Measurements from ENCODE around the gene C1QTNF8. TPM values are rescaled to one million over a fixed set of nuclear protein-coding genes. Genes with fewer than 3 reads are reported as not detected.

Gene C1QTNF8
- total RNA-seq, 2 donors from 2014 or later, result not detected

DNA sequence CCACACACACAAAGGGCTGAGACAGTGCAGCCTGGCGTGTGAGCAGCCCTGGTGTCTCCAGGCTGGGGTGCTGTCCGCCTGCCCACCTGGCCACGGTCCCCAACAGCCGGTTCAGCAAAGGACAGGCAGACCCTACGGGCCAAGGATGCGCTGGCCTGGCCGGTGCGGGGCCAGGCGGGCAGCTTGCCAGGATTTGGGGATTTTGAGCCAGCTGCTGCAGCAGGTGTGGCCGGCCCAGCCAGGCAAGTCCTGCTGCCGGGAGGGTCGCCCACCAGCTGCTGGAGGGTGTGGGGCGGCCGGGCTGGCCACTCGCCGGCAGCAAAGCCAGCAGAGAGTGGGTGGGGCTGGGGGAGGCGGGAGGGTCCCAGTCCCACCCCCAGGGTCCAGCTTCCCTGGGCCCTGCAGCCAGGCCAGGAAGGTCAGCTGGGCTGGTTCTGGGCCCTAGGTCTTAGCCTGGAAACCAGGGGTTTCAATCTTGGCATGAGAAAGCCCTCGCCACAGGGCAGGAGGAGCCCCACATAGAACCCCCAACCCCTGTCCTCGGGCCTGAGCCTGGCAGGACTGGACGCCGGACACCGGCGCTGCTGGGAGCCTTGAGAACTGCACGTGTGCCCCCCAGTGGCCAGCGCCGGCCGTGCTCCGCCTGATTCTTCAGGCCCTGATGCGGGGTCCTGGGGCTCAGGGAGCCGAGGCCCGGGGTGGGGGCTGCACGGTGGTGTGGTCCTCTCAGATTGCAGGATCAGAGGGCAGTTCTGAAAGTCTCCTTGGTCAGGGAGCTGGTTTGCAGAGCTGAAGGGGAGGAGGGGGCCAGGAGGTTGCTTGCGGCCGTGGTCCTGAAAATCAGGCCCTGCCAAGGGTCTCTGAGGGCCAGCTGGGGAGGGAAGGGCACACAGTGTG, 41.1 kb downstream of the C1QTNF8 start:
- DNase-seq (peak in 1 of 2 donors; percentile 71), ATAC-seq (peak; percentile 85)
- intact Hi-C loops (cut with DNase I, micrococcal nuclease), result loop anchor here (5.0 to 10.0 kb wide), 2 partner anchors 240 to 243 kb away; no protein-coding TSS in a partner anchor

DNA sequence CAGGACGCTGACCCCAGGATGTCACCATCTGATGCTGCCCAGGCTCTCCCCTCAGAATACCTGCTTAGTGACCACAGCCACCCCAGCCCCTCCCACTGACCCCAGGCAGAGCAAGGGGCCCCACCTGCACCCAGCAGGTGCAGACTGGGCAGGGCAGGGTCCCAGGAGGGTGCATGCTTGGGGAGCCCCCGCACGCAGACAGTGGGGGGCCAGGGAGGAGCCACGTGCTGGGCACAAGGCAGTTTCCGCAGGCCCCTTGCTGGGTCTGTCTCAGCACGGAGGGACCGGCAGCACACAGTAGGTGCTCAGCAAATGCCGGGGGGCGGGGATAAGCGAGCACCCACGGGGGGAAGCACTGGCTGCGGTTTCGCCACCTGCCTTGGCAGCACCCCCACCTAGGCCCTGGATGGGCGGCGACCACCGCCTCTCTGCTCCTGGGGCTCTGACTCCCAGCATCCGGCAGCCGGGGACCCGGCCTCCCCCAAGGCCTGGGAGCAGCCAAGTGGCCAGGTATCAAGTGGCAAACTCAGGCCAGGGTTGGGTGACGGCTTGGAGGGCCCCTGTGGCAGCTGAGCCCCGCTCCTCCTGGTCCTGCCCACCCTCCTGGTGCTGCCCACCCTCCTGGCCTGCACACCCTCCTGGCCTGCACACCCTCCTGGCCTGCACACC, 42.2 kb downstream of the C1QTNF8 start:
- no peak for DNase-seq
- no peak for ATAC-seq
- intact Hi-C loops (cut with DNase I, micrococcal nuclease), result loop anchor here in 1 of 2 donors (10.0 kb wide), 1 partner anchor 239 kb away; no protein-coding TSS in a partner anchor

DNA sequence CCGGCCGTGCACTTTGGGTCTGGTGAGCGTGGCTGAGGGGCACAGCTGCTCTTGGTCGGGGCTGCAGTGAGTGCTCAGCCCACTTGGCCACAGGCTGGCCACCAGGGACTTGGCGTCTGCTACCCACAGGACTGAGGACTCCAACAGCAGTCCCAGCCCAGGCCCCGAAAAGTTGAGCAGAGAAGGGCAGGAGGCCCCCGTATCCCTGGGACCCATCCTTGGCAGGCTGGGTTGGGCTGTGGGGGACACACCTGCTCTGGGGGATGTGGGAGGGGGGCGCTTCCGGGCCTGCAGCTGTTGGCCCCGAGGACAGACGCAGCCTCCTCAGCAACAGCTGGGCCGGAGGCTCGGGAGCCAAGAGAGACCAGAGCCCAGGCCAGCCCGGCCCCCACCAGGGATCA, 42.9 kb downstream of the C1QTNF8 start:
- ATAC-seq, result no peak

DNA sequence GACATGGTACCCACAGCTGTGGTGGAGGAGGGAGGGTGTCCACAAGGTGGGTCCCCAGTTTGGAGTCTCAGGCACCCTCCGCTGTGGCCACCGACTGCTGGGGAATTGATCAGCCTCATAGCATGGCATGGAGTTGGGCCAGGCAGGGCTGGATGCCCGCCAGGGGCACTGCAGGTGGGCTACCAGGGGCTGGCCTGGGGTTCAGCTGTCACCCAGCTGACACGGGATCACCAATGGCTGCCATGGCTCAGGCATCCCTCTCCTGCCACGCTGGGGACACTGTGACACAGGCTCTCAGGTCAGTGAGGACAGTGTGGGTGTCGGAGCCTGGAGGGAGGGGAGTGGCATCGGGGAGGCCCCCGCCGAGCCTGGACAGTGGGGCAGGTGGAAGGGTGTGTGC, 43.3 kb downstream of the C1QTNF8 start:
- ATAC-seq (no peak), DNase-seq (no peak)
- intact Hi-C loops (cut with DNase I, micrococcal nuclease), result loop anchor here in 1 of 2 donors (10.0 kb wide), 1 partner anchor 238 kb away; no protein-coding TSS in a partner anchor

More for the DNA sequence above, 42.9 kb downstream of the C1QTNF8 start:
- DNase-seq, result no peak
- intact Hi-C loops (cut with DNase I, micrococcal nuclease), result loop anchor here in 1 of 2 donors (10.0 kb wide), 1 partner anchor 238 kb away; no protein-coding TSS in a partner anchor

DNA sequence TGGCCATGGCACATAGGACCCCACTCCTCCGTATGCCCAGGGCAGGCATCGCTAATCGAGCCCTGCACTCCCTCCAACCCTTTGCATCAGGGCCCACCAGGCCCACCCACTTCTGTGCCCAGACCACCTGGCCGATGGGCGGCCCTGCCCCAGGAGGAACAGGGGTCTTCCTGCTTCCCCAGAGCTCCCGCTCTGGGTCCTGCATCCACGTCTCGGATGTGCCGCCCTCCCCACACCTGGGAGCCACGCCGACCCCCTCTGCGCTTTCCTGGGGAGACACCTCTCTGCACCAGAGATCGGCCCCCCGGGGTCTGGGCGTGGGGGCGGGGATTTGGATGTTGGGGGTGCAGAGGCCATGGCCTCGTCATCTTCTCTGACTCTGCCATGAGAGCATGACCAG, 44.6 kb downstream of the C1QTNF8 start:
- intact Hi-C loops (cut with DNase I, micrococcal nuclease), result loop anchor here in 1 of 2 donors (10.0 kb wide), 1 partner anchor 237 kb away; no protein-coding TSS in a partner anchor
- ATAC-seq (no peak), DNase-seq (no peak)

DNA sequence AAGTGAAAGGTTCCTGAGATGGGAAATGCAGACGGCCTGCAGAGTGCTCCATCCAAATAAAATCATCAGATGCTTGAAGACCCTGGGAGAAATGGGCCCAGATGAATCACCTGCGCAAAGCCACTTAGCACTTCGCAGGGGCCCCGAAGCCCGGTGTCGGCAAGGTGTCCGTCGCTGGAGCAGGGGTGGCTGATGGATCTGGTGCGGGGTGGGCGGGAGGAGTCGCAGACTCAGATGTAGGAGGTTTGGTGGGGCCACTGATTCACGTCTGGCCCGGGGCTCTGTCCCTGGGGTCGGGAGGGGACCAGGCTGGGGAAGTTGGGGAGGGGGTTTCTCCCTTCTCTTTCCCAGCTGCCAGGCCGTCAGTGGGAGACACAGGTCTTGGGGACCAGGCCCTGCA, 45.1 kb downstream of the C1QTNF8 start:
- intact Hi-C loops (cut with DNase I, micrococcal nuclease), result loop anchor here in 1 of 2 donors (10.0 kb wide), 1 partner anchor 236 kb away; no protein-coding TSS in a partner anchor
- ATAC-seq, result no peak
- DNase-seq, result no peak

DNA sequence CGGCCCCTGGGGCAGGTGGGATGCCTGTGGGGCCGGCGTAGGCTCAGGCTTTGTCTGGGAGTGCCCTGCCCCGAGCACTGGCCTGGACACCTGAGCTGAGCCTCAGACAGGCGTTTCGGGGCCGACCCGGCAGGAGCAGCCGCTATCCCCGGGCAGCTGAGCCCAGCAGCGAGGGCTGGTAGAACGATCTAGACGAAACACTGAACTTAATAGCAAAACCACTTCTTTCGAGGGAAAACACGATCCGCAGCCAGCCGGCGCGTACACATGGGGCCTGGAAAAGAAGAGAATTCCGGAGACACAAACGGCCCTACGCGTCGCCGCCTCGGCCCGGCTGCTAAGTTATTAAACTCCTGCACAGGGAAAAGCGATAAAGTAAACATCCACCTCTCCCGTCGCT, 45.5 kb downstream of the C1QTNF8 start:
- DNase-seq, result no peak
- intact Hi-C loops (cut with DNase I, micrococcal nuclease), result loop anchor here in 1 of 2 donors (10.0 kb wide), 1 partner anchor 236 kb away; no protein-coding TSS in a partner anchor
- ATAC-seq, result no peak

DNA sequence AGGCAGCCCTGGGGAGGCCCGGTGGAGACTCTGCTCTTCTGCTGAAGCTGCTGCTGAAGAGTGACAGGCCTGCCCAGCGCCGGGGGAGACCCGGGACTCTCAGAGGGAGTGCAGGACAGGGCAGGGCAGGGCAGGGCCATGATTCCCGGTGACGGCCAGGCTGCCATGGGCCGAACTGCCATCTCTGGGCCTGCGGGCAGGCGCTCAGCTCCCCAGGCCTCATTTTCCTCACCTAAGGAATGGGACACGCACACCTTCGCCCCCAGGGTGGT, 46.1 kb downstream of the C1QTNF8 start:
- no peak for ATAC-seq
- intact Hi-C loops (cut with DNase I, micrococcal nuclease), result loop anchor here in 1 of 2 donors (10.0 kb wide), 1 partner anchor 235 kb away; no protein-coding TSS in a partner anchor
- no peak for DNase-seq

DNA sequence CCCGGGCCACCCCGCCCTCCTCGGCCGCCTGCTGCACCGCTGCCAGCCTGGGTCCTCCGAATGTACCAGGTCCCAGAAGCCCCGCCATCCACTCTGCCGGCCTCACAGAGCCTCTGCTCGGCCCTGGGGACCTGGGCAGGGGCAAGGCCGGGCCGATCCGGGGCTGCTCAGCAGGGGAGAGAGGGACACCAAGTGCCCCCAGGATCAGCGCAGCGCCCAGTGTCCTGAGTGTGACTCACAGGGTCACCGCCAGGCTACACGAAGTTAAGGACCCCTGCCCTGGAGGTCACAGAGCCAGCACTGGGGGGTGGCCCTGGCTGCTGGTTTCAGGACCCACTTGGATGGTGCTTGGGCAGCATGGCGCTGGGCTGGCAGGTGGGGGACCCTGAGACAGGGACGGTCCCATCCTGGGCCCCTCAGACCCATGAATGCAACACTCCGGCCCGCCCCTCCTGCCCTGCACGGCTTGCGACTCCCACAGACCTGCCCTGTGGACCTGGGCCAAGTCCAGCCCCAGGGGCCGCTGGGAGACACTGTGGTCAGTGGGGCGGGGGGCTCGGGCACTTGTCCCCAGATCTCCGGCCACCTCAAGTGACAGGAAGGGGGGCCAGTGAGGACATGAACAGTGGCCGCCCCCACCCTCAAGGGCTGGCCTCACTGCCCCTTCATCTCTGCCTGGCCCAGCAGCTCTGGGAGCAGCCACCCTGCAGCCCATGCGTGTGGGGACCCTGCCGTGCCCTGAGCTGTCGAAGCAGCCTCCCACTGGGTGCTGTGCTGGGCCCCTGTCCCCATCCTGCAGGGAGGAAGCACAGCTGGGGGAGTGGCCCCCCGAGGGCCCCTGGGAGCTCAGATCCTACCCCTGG, 46.7 kb downstream of the C1QTNF8 start:
- no peak for ATAC-seq
- no peak for DNase-seq
- intact Hi-C loops (cut with DNase I, micrococcal nuclease), result no loop called here

DNA sequence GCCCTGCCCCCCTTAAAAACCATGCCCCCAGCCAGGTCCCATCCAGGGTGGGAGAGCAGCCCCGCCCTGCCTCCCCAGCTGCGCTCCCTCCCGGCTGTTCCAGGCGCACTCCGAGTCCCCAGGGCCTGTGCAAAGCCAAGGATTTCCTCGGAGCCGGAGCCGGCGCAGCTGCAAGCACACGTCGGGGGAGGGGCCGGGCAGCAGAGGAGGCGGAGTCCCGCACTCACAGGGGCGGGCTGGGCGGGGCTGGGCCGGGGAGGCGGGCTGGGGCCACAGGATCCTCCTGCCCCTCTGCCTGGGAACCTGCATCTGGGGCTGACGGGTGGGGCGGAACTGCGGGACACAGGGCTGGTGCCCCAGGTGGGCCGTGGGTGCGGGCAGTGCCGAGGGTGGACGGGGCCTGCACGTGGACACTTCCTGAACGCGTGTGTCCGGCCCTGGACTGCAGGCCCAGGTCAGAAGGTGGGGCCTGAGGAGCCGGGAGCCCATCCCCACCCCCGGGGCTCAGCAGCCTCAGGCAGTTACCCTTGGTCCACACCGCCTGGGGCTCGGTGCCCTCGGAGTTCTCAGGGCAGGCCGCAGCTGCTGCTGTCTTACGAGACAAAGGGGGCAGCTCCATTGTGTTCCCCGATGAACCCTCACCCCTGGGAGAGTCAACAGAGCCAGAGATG, 47.5 kb downstream of the C1QTNF8 start:
- intact Hi-C loops (cut with DNase I, micrococcal nuclease), result no loop called here
- peak in 1 of 2 donors; percentile 54 for DNase-seq
- ATAC-seq, result peak; percentile 83

DNA sequence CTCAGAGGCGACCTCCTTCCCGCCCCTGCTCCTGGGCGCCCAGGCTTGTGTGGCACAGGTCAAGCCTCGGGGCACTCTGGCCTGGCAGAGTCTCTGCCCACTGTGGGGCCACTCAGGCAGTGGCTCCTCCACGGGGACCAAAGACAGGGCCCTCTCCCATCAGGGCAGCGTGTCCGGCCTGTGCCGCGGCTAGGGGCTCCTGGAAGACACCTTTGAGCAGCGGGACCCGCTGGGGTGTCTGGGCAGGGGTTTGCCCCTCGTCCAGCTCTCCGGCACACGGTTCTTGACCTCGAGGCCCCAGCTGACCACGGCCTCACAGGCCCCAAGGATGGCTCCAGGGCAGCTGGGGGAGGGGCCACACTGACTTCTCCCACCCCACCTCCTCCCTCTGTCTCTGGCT, 48.2 kb downstream of the C1QTNF8 start:
- intact Hi-C loops (cut with DNase I, micrococcal nuclease), result no loop called here
- no peak for ATAC-seq

DNA sequence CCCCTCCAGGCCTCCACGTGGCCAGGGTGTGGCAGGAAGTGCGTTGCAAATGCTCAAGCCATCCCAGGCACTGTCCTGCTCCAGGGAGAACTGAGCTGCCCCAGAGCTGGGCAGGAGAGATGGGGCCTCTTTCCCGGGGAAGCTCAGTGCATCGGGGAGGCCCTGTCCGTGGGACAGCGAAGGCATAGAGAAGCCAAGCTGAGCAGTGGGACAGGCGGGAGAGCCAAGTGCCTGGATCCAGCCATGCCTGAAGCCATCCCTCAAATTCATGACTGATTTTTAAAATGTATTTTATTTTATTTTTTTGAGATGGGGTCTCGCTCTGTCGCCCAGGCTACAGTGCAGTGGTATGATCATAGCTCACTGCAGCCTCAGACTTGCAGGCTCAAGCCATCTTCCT, 48.9 kb downstream of the C1QTNF8 start:
- ATAC-seq (no peak), DNase-seq (no peak)
- intact Hi-C loops (cut with DNase I, micrococcal nuclease), result no loop called here

More for the DNA sequence above, 48.2 kb downstream of the C1QTNF8 start:
- no peak for DNase-seq

DNA sequence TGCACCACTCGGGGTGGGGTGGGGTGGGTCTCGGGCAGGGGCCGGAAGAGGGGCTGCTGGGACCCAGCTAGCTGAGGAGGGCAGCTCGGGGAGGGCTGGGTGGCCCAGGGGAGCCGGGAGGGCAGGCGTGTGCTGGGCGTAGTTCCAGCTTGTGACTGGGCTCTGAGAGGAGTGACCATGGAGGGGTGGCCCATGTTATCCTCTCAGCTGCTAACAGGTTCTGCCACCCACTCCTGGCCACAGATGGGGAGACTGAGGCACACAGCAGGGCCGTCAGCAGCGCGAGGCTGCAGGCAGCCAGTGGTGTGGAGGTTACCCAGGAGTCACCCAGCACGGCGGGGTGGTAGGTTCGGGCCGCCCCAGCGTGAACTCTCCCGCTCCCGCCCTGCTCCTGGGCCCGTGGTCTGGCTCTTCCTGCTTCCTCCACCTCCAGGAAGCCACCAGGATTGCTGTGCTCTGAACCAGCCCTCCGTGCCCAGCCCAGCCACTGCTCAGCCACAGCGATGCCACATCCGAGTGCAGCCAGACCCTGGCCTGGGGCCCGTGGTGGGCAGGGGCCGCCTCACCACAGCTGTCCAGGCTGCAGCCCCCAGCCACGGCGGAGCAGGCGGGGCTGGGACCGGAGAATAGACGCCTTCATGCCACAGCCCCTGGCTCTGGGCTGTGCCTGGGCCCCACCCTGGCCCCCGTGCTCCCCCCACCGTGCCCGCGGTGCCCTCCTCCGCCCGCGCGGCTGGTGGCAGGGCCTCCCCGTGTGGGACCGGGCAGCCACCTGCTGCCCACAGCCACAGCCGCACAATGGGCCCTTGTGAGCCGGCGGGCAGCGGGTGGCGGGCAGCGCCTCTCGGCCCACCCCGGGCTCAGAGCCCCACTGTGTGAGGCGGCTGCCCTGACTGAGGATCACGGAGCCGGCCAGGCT, 49.8 kb downstream of the C1QTNF8 start:
- no peak for ATAC-seq
- intact Hi-C loops (cut with DNase I, micrococcal nuclease), result no loop called here
- DNase-seq, result no peak

DNA sequence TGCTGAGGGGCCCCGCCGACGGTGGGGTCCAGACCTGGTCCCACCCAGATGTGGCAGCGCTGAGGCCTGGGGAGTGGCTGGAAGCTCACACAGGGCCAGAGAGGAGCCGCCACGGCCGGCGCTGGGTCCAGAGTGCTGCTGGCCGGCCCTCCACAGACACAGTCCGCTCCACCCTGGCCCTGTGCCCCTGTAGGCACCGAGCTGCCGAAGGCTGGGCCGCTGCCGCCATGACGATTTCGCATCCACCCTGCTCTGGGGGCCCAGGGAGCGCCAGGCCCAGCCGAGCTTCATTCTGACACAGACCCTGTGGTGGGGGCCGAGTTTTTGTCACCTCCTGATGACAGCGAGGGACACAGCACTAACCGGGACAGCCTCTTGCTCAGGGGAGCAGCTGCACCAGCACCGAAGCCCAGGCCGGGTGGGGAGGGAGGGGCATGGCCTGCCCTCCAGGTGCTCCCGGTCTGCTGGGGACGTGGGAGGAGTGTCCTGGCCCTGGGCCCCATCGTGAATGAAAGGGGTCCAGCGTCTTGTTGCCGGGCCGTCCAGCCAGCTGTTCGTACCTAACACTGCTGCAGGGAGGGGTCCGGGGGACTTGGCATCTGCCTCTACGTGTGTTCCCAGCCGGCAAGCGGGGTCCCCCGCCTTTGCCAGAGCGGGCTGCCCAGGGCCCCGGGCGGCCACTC, 50.6 kb downstream of the C1QTNF8 start:
- intact Hi-C loops (cut with DNase I, micrococcal nuclease), result no loop called here
- DNase-seq, result no peak
- ATAC-seq, result no peak

DNA sequence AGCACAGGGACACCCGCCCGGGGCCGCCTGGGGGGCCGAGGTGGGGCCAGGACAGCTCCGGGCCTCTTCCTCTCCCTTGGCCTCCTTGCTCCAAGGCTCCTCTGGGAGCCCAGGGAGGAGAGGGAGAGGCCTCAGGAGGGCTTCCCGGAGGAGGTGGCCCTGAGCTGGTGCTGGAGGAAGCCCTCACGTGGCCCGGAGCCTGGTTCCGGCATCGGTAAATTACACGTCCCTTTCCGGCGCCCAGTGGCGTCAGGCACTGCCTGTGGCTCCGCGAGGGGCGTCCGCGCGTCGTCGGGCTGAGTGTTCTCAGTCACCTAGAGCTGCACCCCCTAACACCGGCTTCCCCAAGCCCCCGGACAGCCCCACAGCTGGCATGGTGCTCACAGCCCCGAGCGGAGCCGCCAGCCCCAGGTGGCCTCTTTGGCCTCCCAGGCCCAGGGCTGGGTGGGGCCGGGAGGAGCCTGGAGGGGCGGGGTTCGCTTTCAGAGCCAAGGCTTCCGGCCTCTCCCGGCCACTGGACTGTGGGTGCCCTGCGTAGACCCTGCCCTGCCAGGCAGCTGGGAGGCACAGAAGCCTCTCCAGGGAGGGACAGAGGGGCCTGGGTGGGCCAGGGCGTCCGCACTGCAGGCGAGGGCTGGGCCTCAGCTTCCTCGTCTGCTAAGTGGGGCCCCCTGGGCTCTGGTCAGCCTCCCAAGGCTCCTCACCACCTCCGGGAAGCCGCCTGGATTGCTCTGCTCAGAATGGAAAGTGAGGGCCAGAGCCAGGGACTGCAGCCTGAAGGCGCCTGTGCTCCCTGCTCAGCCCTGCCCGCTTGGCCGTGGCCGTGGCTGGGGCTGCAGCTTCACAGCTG, 51.4 kb downstream of the C1QTNF8 start:
- no peak for DNase-seq
- intact Hi-C loops (cut with DNase I, micrococcal nuclease), result no loop called here
- peak; percentile 72 for ATAC-seq

DNA sequence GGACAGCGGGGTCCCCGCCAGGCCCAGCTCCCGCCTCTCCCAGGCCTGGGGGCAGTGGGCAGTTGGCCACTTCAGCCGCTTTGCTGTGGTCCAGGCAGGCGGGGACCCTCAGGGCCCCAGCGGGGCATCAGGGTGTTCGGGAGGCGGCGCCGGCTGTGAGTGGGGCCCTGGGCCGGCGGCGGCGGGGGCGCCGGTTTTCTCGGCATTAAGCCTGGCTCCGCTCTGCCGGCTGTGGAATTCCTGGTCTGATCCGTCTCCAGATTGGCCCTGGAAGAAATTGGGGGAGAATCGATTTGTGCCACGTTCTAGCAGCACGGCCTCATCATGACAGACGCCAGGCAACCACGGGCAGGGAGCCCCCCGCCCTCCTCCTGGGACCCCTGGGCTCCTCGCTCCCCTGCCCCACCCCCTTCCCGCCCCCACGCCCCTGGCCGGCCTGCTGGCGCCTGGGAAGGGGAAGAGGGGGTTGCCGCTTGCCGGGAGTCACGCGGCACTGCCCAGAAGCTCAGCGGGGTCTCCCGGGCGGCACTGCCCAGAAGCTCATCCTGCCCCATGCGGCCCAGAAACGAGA, 52.1 kb downstream of the C1QTNF8 start:
- intact Hi-C loops (cut with DNase I, micrococcal nuclease), result no loop called here
- DNase-seq (no peak), ATAC-seq (no peak)
